ENCODE results near the gene KCNQ1. TPM values are rescaled to one million over a fixed set of nuclear protein-coding genes. Genes with fewer than 3 reads are reported as not detected.

KCNQ1 gene
- total and polyA plus RNA-seq, 2 donors (not counting 3 experiments of a cell fraction or from before 2014, with no cell fraction given), result 0.07 to 0.09 TPM

- TF ChIP-seq POLR2A (IDR thresholded peaks at IDR 0.05; ENCODE audit: low read depth, low read length) (no peak), MYC (IDR thresholded peaks at IDR 0.05; ENCODE audit: low read depth, low read length) (no peak), MAX (IDR thresholded peaks at IDR 0.05; ENCODE audit: insufficient read depth, insufficient read length) (no peak), GATA2 (IDR thresholded peaks at IDR 0.05; ENCODE audit: insufficient read depth, insufficient read length, low read depth, low read length) (no peak), POLR2AphosphoS5 (IDR thresholded peaks at IDR 0.05; ENCODE audit: insufficient read depth, low read depth, low read length) (no peak), EZH2 (IDR thresholded peaks at IDR 0.05; ENCODE audit: borderline replicate concordance, low read depth, low read length, severe bottlenecking) (no peak), CTCF (IDR thresholded peaks at IDR 0.05; ENCODE audit: extremely low read depth in 1 of 2, insufficient read depth in 1 of 2, low read depth in 1 of 2, low read length in 2 of 2) (no peak), FOS (IDR thresholded peaks at IDR 0.05; ENCODE audit: borderline replicate concordance, insufficient read depth, low read length) (no peak), JUN (IDR thresholded peaks at IDR 0.05; ENCODE audit: borderline replicate concordance, insufficient read depth, insufficient read length, low read depth) (no peak)
- FAIRE-seq, result no peak
- H3K27ac ChIP-seq (ENCODE audit: insufficient read depth, low read depth, low read length), result no peak overlapping the region
- no peak overlapping the region for H3K9ac ChIP-seq (replicated peaks; ENCODE audit: extremely low read depth, insufficient read depth, low read length)
- BruUV-seq (replicated peaks), result no TSS peak
- ChIA-PET POLR2A (no interaction called here), CTCF (no interaction called here)
- no peaks in the 10 kb centered on the region for H3K9me3 ChIP-seq (replicated peaks; ENCODE audit: control insufficient read depth, insufficient read depth, low read length)
- DNase-seq (ENCODE audit: low read depth, low spot score), result no peak
- no peaks in the 10 kb centered on the region for H3K9me1 ChIP-seq (replicated peaks; ENCODE audit: control insufficient read depth, extremely low read depth, insufficient read depth, low read length)
- no peaks in the 10 kb centered on the region for H3K27me3 ChIP-seq (ENCODE audit: control insufficient read depth in 2 of 2, insufficient read depth in 2 of 2, low read length in 2 of 2)
- no peak overlapping the region for H3K4me2 ChIP-seq (ENCODE audit: insufficient read depth, low read length)
- H3K4me1 ChIP-seq (ENCODE audit: control insufficient read depth, extremely low read depth, insufficient read depth, low read length), result no peaks in the 10 kb centered on the region
- H3K4me3 ChIP-seq (replicated peaks in 1 of 3; ENCODE audit: insufficient read depth in 1 of 3, low read depth in 1 of 3, low read length in 3 of 3), result no peak overlapping the region
- no peaks in the 10 kb centered on the region for H4K20me1 ChIP-seq (replicated peaks; ENCODE audit: control insufficient read depth, extremely low read depth, insufficient read depth, low read length)
- dilution Hi-C loops (cut with MboI; ENCODE audit: extremely low pct_ligation_motif_present, low sequenced_read_pairs), result no loop called here
- intact Hi-C loops (cut with micrococcal nuclease), result no loop called here
- H3K36me3 ChIP-seq (ENCODE audit: control insufficient read depth in 2 of 2, extremely low read depth in 1 of 2, insufficient read depth in 2 of 2, low read length in 2 of 2), result no peaks in the 10 kb centered on the region
- H2AFZ ChIP-seq (ENCODE audit: low read depth, low read length), result no peak overlapping the region
- H3K79me2 ChIP-seq (ENCODE audit: control insufficient read depth, insufficient read depth, low read length), result no peaks in the 10 kb centered on the region
Measured at GRCh38 chr11:2480874-2481220, 36.0 kb downstream of the KCNQ1 start.
